ENCODE measurements around the gene LAPTM5.

Gene LAPTM5

DNA sequence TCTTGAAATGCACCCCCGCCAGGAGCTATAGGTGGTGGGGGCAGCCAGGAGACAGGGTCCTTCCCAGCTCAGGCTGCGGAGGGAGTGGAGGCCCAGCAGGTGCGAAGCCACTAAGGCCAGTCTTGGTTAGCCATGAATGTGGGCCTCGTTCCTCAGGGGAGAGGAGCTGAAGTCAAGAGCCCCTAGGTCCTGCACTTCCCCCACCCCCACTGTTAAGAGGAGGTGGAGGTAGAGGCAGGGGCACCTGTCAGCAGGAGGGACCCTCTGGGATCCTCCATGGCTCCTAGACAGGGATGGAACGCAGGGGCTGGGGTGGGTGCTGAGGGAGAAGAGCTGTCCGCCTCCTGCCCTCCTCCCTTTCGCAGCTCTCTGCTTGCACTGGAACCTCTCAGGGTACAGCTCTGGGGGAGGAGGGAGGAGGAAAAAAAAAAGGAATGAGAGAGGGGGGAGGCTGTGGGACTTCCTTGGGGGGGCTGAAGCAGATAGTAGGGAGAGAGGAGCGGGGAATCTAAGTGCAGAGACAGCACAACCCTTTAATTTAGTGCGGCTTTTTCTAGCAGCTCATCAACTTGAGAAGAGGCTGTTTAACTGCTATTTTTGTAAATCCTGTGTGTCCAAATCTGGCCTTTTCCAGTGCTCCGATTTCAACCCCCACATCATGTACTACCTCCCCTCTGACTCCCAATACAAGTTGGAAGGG lies 71.2 kb downstream of the LAPTM5 start (continued):
- TF ChIP-seq, protein P1, sequence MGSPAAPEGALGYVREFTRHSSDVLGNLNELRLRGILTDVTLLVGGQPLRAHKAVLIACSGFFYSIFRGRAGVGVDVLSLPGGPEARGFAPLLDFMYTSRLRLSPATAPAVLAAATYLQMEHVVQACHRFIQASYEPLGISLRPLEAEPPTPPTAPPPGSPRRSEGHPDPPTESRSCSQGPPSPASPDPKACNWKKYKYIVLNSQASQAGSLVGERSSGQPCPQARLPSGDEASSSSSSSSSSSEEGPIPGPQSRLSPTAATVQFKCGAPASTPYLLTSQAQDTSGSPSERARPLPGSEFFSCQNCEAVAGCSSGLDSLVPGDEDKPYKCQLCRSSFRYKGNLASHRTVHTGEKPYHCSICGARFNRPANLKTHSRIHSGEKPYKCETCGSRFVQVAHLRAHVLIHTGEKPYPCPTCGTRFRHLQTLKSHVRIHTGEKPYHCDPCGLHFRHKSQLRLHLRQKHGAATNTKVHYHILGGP (tag by site-specific recombination; IDR thresholded peaks at IDR 0.05): no peak

DNA sequence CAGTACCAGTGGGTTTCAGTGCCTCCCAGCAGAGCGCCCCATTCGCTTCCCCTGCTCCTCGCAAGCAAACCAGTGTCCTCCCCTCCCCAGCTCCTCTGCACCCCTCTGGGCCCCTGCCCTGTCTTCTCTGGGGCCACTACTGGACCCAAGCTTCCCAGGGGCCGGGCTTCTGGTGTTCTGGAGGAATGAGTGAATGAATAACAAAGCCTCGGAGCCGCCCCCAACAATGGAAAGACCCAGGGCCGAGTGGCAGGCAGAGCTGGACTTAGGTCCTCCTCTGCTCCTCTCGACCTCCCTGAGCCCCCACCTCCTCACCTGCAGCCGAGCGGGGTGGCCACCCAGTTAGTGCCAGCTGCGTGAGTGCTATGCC lies 71.8 kb downstream of the LAPTM5 start:
- ChIA-PET CTCF (interaction anchor here (1.7 kb wide), 1 partner anchor 22 kb away, joined by 6 read pairs; no protein-coding TSS in a partner anchor), POLR2A (no interaction called here)
- no peaks in the 10 kb centered on the region for H3K36me3 ChIP-seq (ENCODE audit: control insufficient read depth in 2 of 2, insufficient read depth in 1 of 2, low read length in 2 of 2)
- no peak overlapping the region for H3K4me3 ChIP-seq (ENCODE audit: low read depth, low read length)
- no peaks in the 10 kb centered on the region; the same call in 1 of the 2 replicates for H3K4me1 ChIP-seq (ENCODE audit: control insufficient read depth, insufficient read depth, low read length)
- no peaks in the 10 kb centered on the region for H3K9me3 ChIP-seq (ENCODE audit: control insufficient read depth, insufficient read depth, low read depth, low read length)
- TF ChIP-seq ZNF433 (tag by site-specific recombination; IDR thresholded peaks at IDR 0.05; ENCODE audit: low read depth): no peak
- TF ChIP-seq ZIC2 (tag by site-specific recombination; IDR thresholded peaks at IDR 0.05): 0 out of 2 replicates have a peak, but pooled peaks have one; percentile 37
- no peak overlapping the region for H3K27ac ChIP-seq (ENCODE audit: extremely low read depth, low read depth, low read length)

DNA sequence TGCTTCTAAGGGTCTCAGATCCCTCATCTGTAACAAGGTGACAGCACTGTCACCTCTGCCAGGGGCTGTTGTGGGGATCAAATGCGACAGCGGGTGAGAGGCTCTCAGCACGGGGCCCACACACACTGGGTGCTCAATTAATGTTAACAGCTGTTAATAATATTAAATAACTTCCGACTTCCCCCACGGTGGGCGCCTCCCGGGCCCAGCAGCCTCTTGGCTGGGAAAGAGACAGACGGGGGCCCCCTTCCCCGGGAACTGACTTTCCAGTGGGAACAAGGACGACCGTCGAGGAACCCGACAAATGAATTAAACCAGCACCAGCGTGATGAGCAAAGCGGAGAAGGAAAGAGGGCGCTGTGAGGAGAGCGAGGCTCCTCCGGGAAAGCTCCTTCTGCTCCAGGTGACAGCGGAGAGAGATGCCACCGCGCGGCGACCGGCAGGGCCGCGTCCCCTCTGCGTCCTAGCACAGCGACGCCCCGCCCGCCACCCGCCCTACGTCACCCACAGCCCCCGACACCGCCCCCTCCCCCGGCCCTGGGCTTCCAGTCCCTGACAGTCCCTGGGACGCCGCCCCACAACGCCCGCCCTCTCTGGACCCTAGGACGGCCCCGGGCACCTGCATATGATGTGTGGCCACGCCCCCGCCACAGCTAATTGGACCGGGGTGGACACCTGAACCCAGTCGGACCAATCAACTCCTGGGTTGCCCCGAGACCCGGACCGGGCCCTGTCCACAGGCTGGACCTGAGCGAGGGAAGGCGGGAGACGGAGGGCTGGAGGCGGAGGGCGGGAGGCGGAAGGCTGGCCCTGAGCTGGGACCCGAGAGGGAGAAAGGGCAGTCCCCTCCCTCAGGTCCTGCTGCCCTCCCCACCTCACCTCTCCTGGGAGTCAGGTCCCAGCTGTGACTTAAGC lies 72.4 kb downstream of the LAPTM5 start:
- ChIA-PET CTCF (interaction anchor here (0.7 to 1.9 kb wide), 4 partner anchors 10 to 599 kb away, joined by 3 to 6 read pairs (median 4); no protein-coding TSS in a partner anchor), POLR2A (no interaction called here)
- no peaks in the 10 kb centered on the region; the same call in 1 of the 2 replicates for H3K4me1 ChIP-seq (ENCODE audit: control insufficient read depth, insufficient read depth, low read length)
- no peaks in the 10 kb centered on the region for H3K36me3 ChIP-seq (ENCODE audit: control insufficient read depth in 2 of 2, insufficient read depth in 1 of 2, low read length in 2 of 2)
- H3K9me3 ChIP-seq (ENCODE audit: control insufficient read depth, insufficient read depth, low read depth, low read length): no peaks in the 10 kb centered on the region
- no peak overlapping the region for H3K27ac ChIP-seq (ENCODE audit: extremely low read depth, low read depth, low read length)
- peak overlapping the region; percentile 3; the same call in 1 of the 2 replicates for H3K4me3 ChIP-seq (ENCODE audit: low read depth, low read length)
- TF ChIP-seq ZFP37 (tag by site-specific recombination; IDR thresholded peaks at IDR 0.05) (no peak), ZNF23 (tag by site-specific recombination; IDR thresholded peaks at IDR 0.05; ENCODE audit: borderline replicate concordance) (no peak), ZSCAN23 (tag by site-specific recombination; IDR thresholded peaks at IDR 0.05) (no peak), ZNF558 (tag by site-specific recombination; IDR thresholded peaks at IDR 0.05) (no peak), EGR2 (tag by site-specific recombination; IDR thresholded peaks at IDR 0.05; ENCODE audit: low read depth) (peak; percentile 28; the same call in 1 of the 2 replicates), FEZF1 (tag by site-specific recombination; IDR thresholded peaks at IDR 0.05) (no peak), ZNF214 (tag by site-specific recombination; IDR thresholded peaks at IDR 0.05; ENCODE audit: borderline replicate concordance) (no peak), ZNF311 (tag by site-specific recombination; IDR thresholded peaks at IDR 0.05; ENCODE audit: borderline replicate concordance) (no peak), ZNF155 (tag by site-specific recombination; IDR thresholded peaks at IDR 0.05) (no peak), SP3 (tag by site-specific recombination; IDR thresholded peaks at IDR 0.05) (peak; percentile 84)
- TF ChIP-seq, protein P2, sequence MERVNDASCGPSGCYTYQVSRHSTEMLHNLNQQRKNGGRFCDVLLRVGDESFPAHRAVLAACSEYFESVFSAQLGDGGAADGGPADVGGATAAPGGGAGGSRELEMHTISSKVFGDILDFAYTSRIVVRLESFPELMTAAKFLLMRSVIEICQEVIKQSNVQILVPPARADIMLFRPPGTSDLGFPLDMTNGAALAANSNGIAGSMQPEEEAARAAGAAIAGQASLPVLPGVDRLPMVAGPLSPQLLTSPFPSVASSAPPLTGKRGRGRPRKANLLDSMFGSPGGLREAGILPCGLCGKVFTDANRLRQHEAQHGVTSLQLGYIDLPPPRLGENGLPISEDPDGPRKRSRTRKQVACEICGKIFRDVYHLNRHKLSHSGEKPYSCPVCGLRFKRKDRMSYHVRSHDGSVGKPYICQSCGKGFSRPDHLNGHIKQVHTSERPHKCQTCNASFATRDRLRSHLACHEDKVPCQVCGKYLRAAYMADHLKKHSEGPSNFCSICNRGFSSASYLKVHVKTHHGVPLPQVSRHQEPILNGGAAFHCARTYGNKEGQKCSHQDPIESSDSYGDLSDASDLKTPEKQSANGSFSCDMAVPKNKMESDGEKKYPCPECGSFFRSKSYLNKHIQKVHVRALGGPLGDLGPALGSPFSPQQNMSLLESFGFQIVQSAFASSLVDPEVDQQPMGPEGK (tag by site-specific recombination; IDR thresholded peaks at IDR 0.05): 0 out of 2 replicates have a peak, but pooled peaks have one; percentile 26
- TF ChIP-seq, protein P3, sequence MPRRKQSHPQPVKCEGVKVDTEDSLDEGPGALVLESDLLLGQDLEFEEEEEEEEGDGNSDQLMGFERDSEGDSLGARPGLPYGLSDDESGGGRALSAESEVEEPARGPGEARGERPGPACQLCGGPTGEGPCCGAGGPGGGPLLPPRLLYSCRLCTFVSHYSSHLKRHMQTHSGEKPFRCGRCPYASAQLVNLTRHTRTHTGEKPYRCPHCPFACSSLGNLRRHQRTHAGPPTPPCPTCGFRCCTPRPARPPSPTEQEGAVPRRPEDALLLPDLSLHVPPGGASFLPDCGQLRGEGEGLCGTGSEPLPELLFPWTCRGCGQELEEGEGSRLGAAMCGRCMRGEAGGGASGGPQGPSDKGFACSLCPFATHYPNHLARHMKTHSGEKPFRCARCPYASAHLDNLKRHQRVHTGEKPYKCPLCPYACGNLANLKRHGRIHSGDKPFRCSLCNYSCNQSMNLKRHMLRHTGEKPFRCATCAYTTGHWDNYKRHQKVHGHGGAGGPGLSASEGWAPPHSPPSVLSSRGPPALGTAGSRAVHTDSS (tag by site-specific recombination; IDR thresholded peaks at IDR 0.05): no peak
- TF ChIP-seq, protein P4, sequence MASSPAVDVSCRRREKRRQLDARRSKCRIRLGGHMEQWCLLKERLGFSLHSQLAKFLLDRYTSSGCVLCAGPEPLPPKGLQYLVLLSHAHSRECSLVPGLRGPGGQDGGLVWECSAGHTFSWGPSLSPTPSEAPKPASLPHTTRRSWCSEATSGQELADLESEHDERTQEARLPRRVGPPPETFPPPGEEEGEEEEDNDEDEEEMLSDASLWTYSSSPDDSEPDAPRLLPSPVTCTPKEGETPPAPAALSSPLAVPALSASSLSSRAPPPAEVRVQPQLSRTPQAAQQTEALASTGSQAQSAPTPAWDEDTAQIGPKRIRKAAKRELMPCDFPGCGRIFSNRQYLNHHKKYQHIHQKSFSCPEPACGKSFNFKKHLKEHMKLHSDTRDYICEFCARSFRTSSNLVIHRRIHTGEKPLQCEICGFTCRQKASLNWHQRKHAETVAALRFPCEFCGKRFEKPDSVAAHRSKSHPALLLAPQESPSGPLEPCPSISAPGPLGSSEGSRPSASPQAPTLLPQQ (tag by site-specific recombination; IDR thresholded peaks at IDR 0.05): 0 out of 2 replicates have a peak, but pooled peaks have one; percentile 29
- TF ChIP-seq, protein P5, sequence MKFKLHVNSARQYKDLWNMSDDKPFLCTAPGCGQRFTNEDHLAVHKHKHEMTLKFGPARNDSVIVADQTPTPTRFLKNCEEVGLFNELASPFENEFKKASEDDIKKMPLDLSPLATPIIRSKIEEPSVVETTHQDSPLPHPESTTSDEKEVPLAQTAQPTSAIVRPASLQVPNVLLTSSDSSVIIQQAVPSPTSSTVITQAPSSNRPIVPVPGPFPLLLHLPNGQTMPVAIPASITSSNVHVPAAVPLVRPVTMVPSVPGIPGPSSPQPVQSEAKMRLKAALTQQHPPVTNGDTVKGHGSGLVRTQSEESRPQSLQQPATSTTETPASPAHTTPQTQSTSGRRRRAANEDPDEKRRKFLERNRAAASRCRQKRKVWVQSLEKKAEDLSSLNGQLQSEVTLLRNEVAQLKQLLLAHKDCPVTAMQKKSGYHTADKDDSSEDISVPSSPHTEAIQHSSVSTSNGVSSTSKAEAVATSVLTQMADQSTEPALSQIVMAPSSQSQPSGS (tag by site-specific recombination; IDR thresholded peaks at IDR 0.05; ENCODE audit: low read depth): no peak
- TF ChIP-seq, protein P6, sequence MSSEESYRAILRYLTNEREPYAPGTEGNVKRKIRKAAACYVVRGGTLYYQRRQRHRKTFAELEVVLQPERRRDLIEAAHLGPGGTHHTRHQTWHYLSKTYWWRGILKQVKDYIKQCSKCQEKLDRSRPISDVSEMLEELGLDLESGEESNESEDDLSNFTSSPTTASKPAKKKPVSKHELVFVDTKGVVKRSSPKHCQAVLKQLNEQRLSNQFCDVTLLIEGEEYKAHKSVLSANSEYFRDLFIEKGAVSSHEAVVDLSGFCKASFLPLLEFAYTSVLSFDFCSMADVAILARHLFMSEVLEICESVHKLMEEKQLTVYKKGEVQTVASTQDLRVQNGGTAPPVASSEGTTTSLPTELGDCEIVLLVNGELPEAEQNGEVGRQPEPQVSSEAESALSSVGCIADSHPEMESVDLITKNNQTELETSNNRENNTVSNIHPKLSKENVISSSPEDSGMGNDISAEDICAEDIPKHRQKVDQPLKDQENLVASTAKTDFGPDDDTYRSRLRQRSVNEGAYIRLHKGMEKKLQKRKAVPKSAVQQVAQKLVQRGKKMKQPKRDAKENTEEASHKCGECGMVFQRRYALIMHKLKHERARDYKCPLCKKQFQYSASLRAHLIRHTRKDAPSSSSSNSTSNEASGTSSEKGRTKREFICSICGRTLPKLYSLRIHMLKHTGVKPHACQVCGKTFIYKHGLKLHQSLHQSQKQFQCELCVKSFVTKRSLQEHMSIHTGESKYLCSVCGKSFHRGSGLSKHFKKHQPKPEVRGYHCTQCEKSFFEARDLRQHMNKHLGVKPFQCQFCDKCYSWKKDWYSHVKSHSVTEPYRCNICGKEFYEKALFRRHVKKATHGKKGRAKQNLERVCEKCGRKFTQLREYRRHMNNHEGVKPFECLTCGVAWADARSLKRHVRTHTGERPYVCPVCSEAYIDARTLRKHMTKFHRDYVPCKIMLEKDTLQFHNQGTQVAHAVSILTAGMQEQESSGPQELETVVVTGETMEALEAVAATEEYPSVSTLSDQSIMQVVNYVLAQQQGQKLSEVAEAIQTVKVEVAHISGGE (tag by site-specific recombination; conservative IDR thresholded peaks at IDR 0.05; ENCODE audit: low read depth): no peak

Data from HEK293 (cell line).